Endothelial cell (in vitro differentiated cells): ENCODE results near the gene NAPB. TPM values are rescaled to one million over a fixed set of nuclear protein-coding genes. Genes with fewer than 3 reads are reported as not detected.

ENCODE experiments used
- DNase-seq: peaks from one replicate; pipeline ENCODE4 v3.0.0; 2021; ENCODE audit warnings: low spot score
- H3K27ac Mint-ChIP-seq: one replicate; pipeline ENCODE4 v1.8.0; 2021; ENCODE audit warnings: mixed read lengths, inconsistent platforms; ENCODE audit not compliant: unreplicated experiment
- H3K27me3 Mint-ChIP-seq: one replicate; pipeline ENCODE4 v1.8.0; 2021; ENCODE audit warnings: mild to moderate bottlenecking, moderate library complexity, mixed read lengths, inconsistent platforms; ENCODE audit not compliant: unreplicated experiment
- H3K36me3 Mint-ChIP-seq: one replicate; pipeline ENCODE4 v1.8.0; 2021; ENCODE audit warnings: mild to moderate bottlenecking, low read depth, mixed read lengths, inconsistent platforms; ENCODE audit not compliant: unreplicated experiment
- H3K4me1 Mint-ChIP-seq: one replicate; pipeline ENCODE4 v1.8.0; 2021; ENCODE audit warnings: mild to moderate bottlenecking, mixed read lengths, inconsistent platforms; ENCODE audit not compliant: unreplicated experiment
- H3K4me3 Mint-ChIP-seq: one replicate; pipeline ENCODE4 v1.8.0; 2021; ENCODE audit warnings: mild to moderate bottlenecking, mixed read lengths, inconsistent platforms; ENCODE audit not compliant: unreplicated experiment
- H3K9me3 Mint-ChIP-seq: one replicate; pipeline ENCODE4 v1.8.0; 2021; ENCODE audit warnings: mixed read lengths, inconsistent platforms; ENCODE audit not compliant: unreplicated experiment
- CTCF ChIP-seq: fragments of 200-600 bp; sonication (generic); IDR thresholded peaks from one replicate; pipeline ENCODE4 v1.5.0; 2021; ENCODE audit warnings: antibody characterized with exemption; ENCODE audit not compliant: unreplicated experiment
- total RNA-seq: library from RNA; stranded (reverse); fragmentation: NEBNext Ultra II Directional; extraction: Animal tissue kit (Norgen Biotek cat#: 25700); gene quantifications from one replicate; pipeline ENCODE4 v1.2.1, GENCODE V29; 2021; ENCODE audit not compliant: unreplicated experiment

The NAPB gene
- total RNA-seq, 1 donor from 2014 or later = 9.6 TPM

- no peaks in the 10 kb centered on the region for H3K9me3 Mint-ChIP-seq
- peak overlapping the region; percentile 98 for H3K27ac Mint-ChIP-seq
- peaks cover 21% of the 10 kb centered on the region for H3K4me1 Mint-ChIP-seq
- no peak for DNase-seq
- H3K27me3 Mint-ChIP-seq = peaks cover 11% of the 10 kb centered on the region
- peak overlapping the region; percentile 93 for H3K4me3 Mint-ChIP-seq
- TF ChIP-seq CTCF = no peak
- H3K36me3 Mint-ChIP-seq = peaks cover 22% of the 10 kb centered on the region
These were observed 60.2 kb downstream of the NAPB start for GRCh38 chr20:23361119-23361475.

- H3K27ac Mint-ChIP-seq = peak overlapping the region; percentile 98
- peaks cover 19% of the 10 kb centered on the region for H3K36me3 Mint-ChIP-seq
- peak overlapping the region; percentile 93 for H3K4me3 Mint-ChIP-seq
- H3K9me3 Mint-ChIP-seq = no peaks in the 10 kb centered on the region
- H3K4me1 Mint-ChIP-seq = peaks cover 24% of the 10 kb centered on the region
- TF ChIP-seq CTCF = no peak
- peaks cover 9% of the 10 kb centered on the region for H3K27me3 Mint-ChIP-seq
- no peak for DNase-seq
These were observed 60.8 kb downstream of the NAPB start for GRCh38 chr20:23360531-23360930.

GRCh38 chr20:23358923-23359593 lies 62.2 kb downstream of the NAPB start:
- no peak overlapping the region for H3K4me3 Mint-ChIP-seq
- H3K36me3 Mint-ChIP-seq = peaks cover 14% of the 10 kb centered on the region
- peaks cover 9% of the 10 kb centered on the region for H3K27me3 Mint-ChIP-seq
- H3K4me1 Mint-ChIP-seq = peaks cover 17% of the 10 kb centered on the region
- no peaks in the 10 kb centered on the region for H3K9me3 Mint-ChIP-seq
- DNase-seq = no peak
- TF ChIP-seq CTCF = no peak
- H3K27ac Mint-ChIP-seq = peak overlapping the region; percentile 42

GRCh38 chr20:23358563-23358906 lies 62.8 kb downstream of the NAPB start:
- peak overlapping the region; percentile 48 for H3K27ac Mint-ChIP-seq

More at GRCh38 chr20:23358563-23358906, 62.8 kb downstream of the NAPB start:
- Mint-ChIP-seq H3K4me3 (peak overlapping the region; percentile 62), H3K4me1 (peaks cover 16% of the 10 kb centered on the region), H3K27me3 (peaks cover 8% of the 10 kb centered on the region), H3K36me3 (peaks cover 15% of the 10 kb centered on the region), H3K9me3 (no peaks in the 10 kb centered on the region)
- TF ChIP-seq CTCF = no peak
- DNase-seq = no peak
